CD8-positive, alpha-beta memory T cell (primary cell): Measurements from ENCODE around the gene ZNF804B. TPM values are rescaled to one million over a fixed set of nuclear protein-coding genes. Genes with fewer than 3 reads are reported as not detected.

Experiments
- CTCF ChIA-PET: fragments of 350-600 bp; sonication (Branson Sonifier 250); formaldehyde crosslinking; loops from one replicate; lab custom pipeline; 2021; ENCODE audit warnings: antibody characterized with exemption; lab: Charles Lee
- POLR2A ChIA-PET: fragments of 350-600 bp; sonication (Branson Sonifier 250); formaldehyde crosslinking; loops from one replicate; lab custom pipeline; 2021; ENCODE audit warnings: antibody characterized with exemption; lab: Charles Lee
- DNase-seq, 5 donors: peaks; one replicate each; pipeline versions ENCODE4 v3.0.0 to v3.0.0-alpha.2; 2020 to 2022; ENCODE audit warnings: mixed read lengths in 1 of 5
- H3K27ac ChIP-seq: one replicate; pipeline ENCODE4 v1.7.0; 2013; ENCODE audit warnings: low read depth, mild to moderate bottlenecking, low read length, moderate library complexity
- H3K27me3 ChIP-seq: 2 replicates; pipeline ENCODE4 v1.7.0; 2013; ENCODE audit warnings: low read length, mild to moderate bottlenecking; ENCODE audit not compliant: insufficient read depth, poor library complexity, severe bottlenecking
- H3K36me3 ChIP-seq: 2 replicates; pipeline ENCODE4 v1.7.0; 2013; ENCODE audit warnings: mild to moderate bottlenecking, low read length, moderate library complexity; ENCODE audit not compliant: insufficient read depth
- H3K4me1 ChIP-seq: 2 replicates; pipeline ENCODE4 v1.7.0; 2013; ENCODE audit warnings: mild to moderate bottlenecking, low read length, moderate library complexity; ENCODE audit not compliant: insufficient read depth
- H3K4me3 ChIP-seq: 2 replicates; pipeline ENCODE4 v1.7.0; 2013; ENCODE audit warnings: mild to moderate bottlenecking, low read length
- H3K9me3 ChIP-seq: 2 replicates; pipeline ENCODE4 v1.7.0; 2013; ENCODE audit warnings: mild to moderate bottlenecking, low read length
- H3K27ac Mint-ChIP-seq, 8 donors: one replicate each; pipeline ENCODE4 v1.8.0; 2020 to 2021; ENCODE audit warnings: mixed read lengths in 8 of 8, mild to moderate bottlenecking in 6 of 8, inconsistent platforms in 3 of 8, moderate library complexity in 3 of 8
- H3K27me3 Mint-ChIP-seq, 2 donors: one replicate each; pipeline ENCODE4 v1.8.0; 2020 to 2021; ENCODE audit warnings: mixed read lengths in 2 of 2, mild to moderate bottlenecking in 1 of 2, moderate library complexity in 1 of 2
- H3K36me3 Mint-ChIP-seq, 3 donors: one replicate each; pipeline ENCODE4 v1.8.0; 2020 to 2021; ENCODE audit warnings: mixed read lengths in 3 of 3, inconsistent platforms in 1 of 3, mild to moderate bottlenecking in 1 of 3
- H3K4me1 Mint-ChIP-seq, 3 donors: one replicate each; pipeline ENCODE4 v1.8.0; 2020 to 2021; ENCODE audit warnings: mixed read lengths in 3 of 3, inconsistent platforms in 1 of 3, mild to moderate bottlenecking in 1 of 3
- H3K4me3 Mint-ChIP-seq, 7 donors: one replicate each; pipeline ENCODE4 v1.8.0; 2020 to 2021; ENCODE audit warnings: mixed read lengths in 7 of 7, mild to moderate bottlenecking in 6 of 7, moderate library complexity in 4 of 7, inconsistent platforms in 2 of 7
- H3K9me3 Mint-ChIP-seq, 5 donors: one replicate each; pipeline ENCODE4 v1.8.0; 2020 to 2022; ENCODE audit warnings: mixed read lengths in 5 of 5, mild to moderate bottlenecking in 3 of 5, moderate library complexity in 2 of 5, inconsistent platforms in 1 of 5
- polyA plus RNA-seq: library from polyadenylated mRNA; unstranded; fragments of 300-500 nt; fragmentation: Illumina TruSeq; gene quantifications from one replicate; pipeline ENCODE4 v1.2.3, GENCODE V29; 2021
- total RNA-seq, 2 experiments: library from RNA; stranded (reverse); gene quantifications; one replicate each; pipeline ENCODE4 v1.2.3, GENCODE V29; 2021

ZNF804B gene
- total and polyA plus RNA-seq, 3 experiments from 2014 or later = not detected

DNA sequence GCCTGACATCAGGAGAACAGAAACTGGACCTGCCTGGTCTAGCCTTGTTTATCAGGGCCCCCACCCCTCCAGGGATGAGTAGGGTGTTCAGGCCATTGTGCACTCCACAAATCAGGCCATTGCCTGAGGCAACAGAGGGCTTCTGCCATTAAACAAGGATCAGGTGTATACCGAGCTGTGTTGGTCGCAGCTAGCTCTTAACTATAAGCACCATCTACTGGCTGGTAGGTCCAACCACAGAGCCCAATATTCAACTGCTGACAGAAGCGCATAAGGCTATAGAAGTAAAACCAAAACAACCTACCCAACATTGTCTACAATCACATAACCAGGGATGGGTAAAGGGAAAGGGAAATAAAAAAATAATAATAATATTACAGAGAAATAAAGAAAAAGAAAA lies 487.7 kb downstream of the ZNF804B start:
- POLR2A ChIA-PET = no interaction called here
- H3K9me3 ChIP-seq = no peaks in the 10 kb centered on the region
- no peaks in the 10 kb centered on the region for H3K4me1 ChIP-seq
- no peaks in the 10 kb centered on the region for H3K36me3 ChIP-seq
- no peaks in the 10 kb centered on the region for H3K27me3 ChIP-seq
- H3K4me1 Mint-ChIP-seq = no peaks in the 10 kb centered on the region
- H3K27ac ChIP-seq = no peak overlapping the region
- no peak overlapping the region for H3K27ac Mint-ChIP-seq
- no peak for DNase-seq
- no peak overlapping the region for H3K4me3 Mint-ChIP-seq
- H3K27me3 Mint-ChIP-seq = no peaks in the 10 kb centered on the region
- H3K4me3 ChIP-seq = no peak overlapping the region
- no peaks in the 10 kb centered on the region for H3K36me3 Mint-ChIP-seq
- CTCF ChIA-PET = no interaction called here
- peaks cover 0 to 14% (median 5%) of the 10 kb centered on the region in 5 donors for H3K9me3 Mint-ChIP-seq

DNA sequence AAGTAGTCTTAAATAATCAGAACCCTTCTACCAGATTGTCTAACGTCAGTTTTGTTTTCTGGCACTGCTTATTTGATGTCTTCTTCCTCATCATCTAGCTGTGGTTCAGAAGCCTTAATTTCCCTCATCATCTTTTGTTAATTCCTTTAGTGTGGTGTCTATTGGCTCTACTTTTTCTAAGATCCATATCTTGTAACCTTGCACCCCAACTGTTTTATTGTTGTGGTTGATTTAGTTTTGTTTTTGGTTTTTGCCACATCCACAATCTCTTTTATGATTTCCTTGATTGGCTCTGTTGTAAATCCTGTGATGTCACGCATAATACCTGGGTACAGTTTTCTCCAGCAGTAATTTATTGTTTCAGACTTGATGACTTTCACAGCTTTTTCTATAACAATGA lies 499.6 kb downstream of the ZNF804B start:
- H3K9me3 ChIP-seq = no peaks in the 10 kb centered on the region
- H3K4me3 Mint-ChIP-seq = no peak overlapping the region
- no peaks in the 10 kb centered on the region for H3K27me3 ChIP-seq
- H3K4me1 ChIP-seq = no peaks in the 10 kb centered on the region
- no peak overlapping the region for H3K27ac Mint-ChIP-seq
- no peaks in the 10 kb centered on the region for H3K36me3 Mint-ChIP-seq
- H3K4me1 Mint-ChIP-seq = peaks cover 0 to 4% (median 2%) of the 10 kb centered on the region in 3 donors
- POLR2A ChIA-PET = no interaction called here
- no peaks in the 10 kb centered on the region for H3K36me3 ChIP-seq
- peak in 2 of 5 donors; percentile 16 to 52 for DNase-seq
- H3K4me3 ChIP-seq = no peak overlapping the region
- H3K27me3 Mint-ChIP-seq = peaks cover 0 to 3% of the 10 kb centered on the region in 2 donors
- peaks cover 0 to 5% (median 4%) of the 10 kb centered on the region in 5 donors for H3K9me3 Mint-ChIP-seq
- H3K27ac ChIP-seq = no peak overlapping the region
- CTCF ChIA-PET = no interaction called here

DNA sequence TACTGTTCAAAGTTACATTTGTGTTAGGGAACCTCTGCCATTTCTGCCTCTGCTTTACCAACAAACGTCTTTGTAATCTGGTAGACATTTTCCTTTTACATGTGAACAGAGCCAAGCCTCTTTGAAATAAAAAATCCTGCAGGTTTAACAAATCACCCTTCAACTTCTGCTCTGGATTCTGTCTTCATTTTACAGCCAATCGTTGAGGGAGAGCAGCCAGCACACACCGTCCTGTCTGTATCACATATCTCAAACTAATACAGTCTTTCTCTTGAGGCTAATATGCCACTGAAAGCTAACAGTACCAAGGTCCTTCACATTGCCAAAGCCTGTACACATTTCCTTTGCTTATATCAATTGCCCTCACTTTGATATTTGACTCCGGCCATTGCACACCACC lies 504.6 kb downstream of the ZNF804B start:
- H3K9me3 Mint-ChIP-seq = peaks cover 0 to 6% (median 5%) of the 10 kb centered on the region in 5 donors
- Histone ChIP-seq H3K4me1 (no peaks in the 10 kb centered on the region), H3K27me3 (no peaks in the 10 kb centered on the region), H3K27ac (no peak overlapping the region), H3K36me3 (no peaks in the 10 kb centered on the region), H3K9me3 (no peaks in the 10 kb centered on the region), H3K4me3 (no peak overlapping the region)
- peaks cover 0 to 3% (median 0%) of the 10 kb centered on the region in 3 donors for H3K4me1 Mint-ChIP-seq
- no peaks in the 10 kb centered on the region for H3K36me3 Mint-ChIP-seq
- ChIA-PET POLR2A (no interaction called here), CTCF (no interaction called here)
- peaks cover 0 to 2% of the 10 kb centered on the region in 2 donors for H3K27me3 Mint-ChIP-seq
- no peak for DNase-seq
- no peak overlapping the region for H3K4me3 Mint-ChIP-seq
- H3K27ac Mint-ChIP-seq = no peak overlapping the region

DNA sequence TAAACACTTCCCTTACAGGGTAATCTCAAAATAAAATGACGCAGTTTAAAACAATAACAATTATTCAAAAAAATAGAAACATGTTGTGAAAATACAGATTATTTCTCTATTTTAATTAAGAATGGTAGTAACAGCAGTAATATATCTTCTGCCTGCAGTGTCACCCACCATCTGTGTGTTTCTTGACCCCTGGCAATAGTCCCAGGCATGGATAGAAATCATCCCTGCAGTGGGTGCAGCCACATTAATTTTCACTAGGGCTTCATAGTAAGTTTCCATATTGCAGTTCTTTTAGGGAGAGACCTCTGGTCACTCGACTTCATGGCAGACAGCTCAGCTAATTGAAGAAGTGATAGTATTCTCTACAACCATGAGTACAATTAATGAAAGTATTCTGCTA lies 506.1 kb downstream of the ZNF804B start:
- H3K27me3 Mint-ChIP-seq = no peaks in the 10 kb centered on the region
- Histone ChIP-seq H3K9me3 (no peaks in the 10 kb centered on the region), H3K4me3 (no peak overlapping the region), H3K36me3 (no peaks in the 10 kb centered on the region), H3K27me3 (no peaks in the 10 kb centered on the region), H3K4me1 (no peaks in the 10 kb centered on the region), H3K27ac (no peak overlapping the region)
- no peaks in the 10 kb centered on the region for H3K36me3 Mint-ChIP-seq
- no peak for DNase-seq
- H3K9me3 Mint-ChIP-seq = peaks cover 0 to 6% (median 3%) of the 10 kb centered on the region in 5 donors
- POLR2A ChIA-PET = no interaction called here
- no peak overlapping the region for H3K27ac Mint-ChIP-seq
- CTCF ChIA-PET = no interaction called here
- no peak overlapping the region for H3K4me3 Mint-ChIP-seq
- no peaks in the 10 kb centered on the region for H3K4me1 Mint-ChIP-seq

DNA sequence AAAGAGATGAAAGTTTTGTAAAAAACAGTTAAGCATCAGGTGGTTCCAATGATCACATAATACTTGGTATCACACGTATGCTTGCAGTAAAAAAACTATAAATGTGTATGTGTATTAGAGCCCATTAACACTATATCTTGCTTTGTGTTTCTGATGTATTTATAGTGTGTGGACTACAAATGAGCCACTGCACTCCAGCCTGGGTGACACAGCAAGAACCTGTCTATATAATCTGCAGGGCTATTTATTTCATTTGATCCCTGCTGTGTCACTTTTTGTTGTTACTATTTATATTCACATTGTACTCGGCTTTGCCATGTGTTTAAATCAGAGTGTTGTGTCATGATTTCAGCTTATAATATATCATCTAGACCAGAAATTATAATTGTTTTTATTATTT lies 523.8 kb downstream of the ZNF804B start:
- no peaks in the 10 kb centered on the region for H3K36me3 ChIP-seq
- no peaks in the 10 kb centered on the region for H3K4me1 Mint-ChIP-seq
- peaks cover 0 to 9% (median 3%) of the 10 kb centered on the region in 5 donors for H3K9me3 Mint-ChIP-seq
- DNase-seq = no peak
- no peaks in the 10 kb centered on the region for H3K4me1 ChIP-seq
- H3K27me3 ChIP-seq = no peaks in the 10 kb centered on the region
- POLR2A ChIA-PET = no interaction called here
- no peak overlapping the region for H3K4me3 ChIP-seq
- H3K4me3 Mint-ChIP-seq = no peak overlapping the region
- H3K9me3 ChIP-seq = no peaks in the 10 kb centered on the region
- no peak overlapping the region for H3K27ac Mint-ChIP-seq
- no peaks in the 10 kb centered on the region for H3K27me3 Mint-ChIP-seq
- H3K27ac ChIP-seq = no peak overlapping the region
- CTCF ChIA-PET = no interaction called here
- H3K36me3 Mint-ChIP-seq = no peaks in the 10 kb centered on the region

DNA sequence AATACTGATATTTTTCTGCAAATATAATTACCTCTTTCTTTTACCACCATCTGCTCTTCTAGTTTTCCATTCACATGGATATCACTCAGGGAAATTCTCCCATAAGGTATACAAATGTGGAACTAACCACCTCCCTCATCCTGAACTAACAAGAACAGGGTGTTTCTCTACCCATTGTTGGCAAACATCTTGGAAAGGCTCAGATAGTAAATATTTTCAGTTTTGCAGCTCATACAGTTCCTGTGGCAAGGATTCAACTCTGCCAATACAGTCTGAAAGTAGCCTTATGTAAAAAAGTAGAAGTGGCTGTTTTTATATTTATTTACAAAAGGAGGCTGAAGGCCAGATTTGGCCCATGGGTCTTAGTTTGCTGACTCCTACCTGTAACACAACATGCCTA lies 549.0 kb downstream of the ZNF804B start:
- H3K36me3 Mint-ChIP-seq = no peaks in the 10 kb centered on the region
- H3K9me3 Mint-ChIP-seq = peaks cover 0 to 14% (median 2%) of the 10 kb centered on the region in 5 donors
- Histone ChIP-seq H3K4me3 (no peak overlapping the region), H3K4me1 (no peaks in the 10 kb centered on the region), H3K36me3 (no peaks in the 10 kb centered on the region), H3K27ac (no peak overlapping the region), H3K9me3 (no peaks in the 10 kb centered on the region), H3K27me3 (no peaks in the 10 kb centered on the region)
- no peak overlapping the region for H3K27ac Mint-ChIP-seq
- no peak overlapping the region for H3K4me3 Mint-ChIP-seq
- no peaks in the 10 kb centered on the region for H3K27me3 Mint-ChIP-seq
- POLR2A ChIA-PET = no interaction called here
- no peak for DNase-seq
- CTCF ChIA-PET = no interaction called here
- no peaks in the 10 kb centered on the region for H3K4me1 Mint-ChIP-seq

DNA sequence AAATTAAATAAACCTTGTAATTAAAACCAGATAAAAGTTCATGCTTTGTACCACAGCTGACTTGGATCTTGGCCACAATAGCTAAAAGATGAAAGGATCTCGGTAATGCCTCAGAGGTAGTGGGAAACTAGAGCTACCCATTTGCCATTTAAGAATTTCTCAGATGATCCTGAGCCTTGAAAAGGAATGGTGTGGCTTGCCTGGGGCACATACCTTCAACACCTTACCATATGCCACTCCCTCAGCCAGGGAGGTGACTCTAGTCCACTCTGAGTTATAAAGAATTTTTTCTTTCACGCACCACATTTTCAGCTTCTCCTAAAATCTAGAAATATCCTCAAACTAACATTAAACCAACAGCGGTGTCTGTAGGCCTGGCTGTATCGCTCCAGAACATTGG lies 552.4 kb downstream of the ZNF804B start:
- Mint-ChIP-seq H3K4me1 (no peaks in the 10 kb centered on the region), H3K27me3 (no peaks in the 10 kb centered on the region), H3K9me3 (peaks cover 0 to 24% (median 5%) of the 10 kb centered on the region in 5 donors), H3K36me3 (no peaks in the 10 kb centered on the region), H3K4me3 (no peak overlapping the region), H3K27ac (no peak overlapping the region)
- Histone ChIP-seq H3K27me3 (no peaks in the 10 kb centered on the region), H3K4me1 (no peaks in the 10 kb centered on the region), H3K36me3 (no peaks in the 10 kb centered on the region), H3K9me3 (no peaks in the 10 kb centered on the region), H3K4me3 (no peak overlapping the region), H3K27ac (no peak overlapping the region)
- POLR2A ChIA-PET = no interaction called here
- no peak for DNase-seq
- CTCF ChIA-PET = no interaction called here

DNA sequence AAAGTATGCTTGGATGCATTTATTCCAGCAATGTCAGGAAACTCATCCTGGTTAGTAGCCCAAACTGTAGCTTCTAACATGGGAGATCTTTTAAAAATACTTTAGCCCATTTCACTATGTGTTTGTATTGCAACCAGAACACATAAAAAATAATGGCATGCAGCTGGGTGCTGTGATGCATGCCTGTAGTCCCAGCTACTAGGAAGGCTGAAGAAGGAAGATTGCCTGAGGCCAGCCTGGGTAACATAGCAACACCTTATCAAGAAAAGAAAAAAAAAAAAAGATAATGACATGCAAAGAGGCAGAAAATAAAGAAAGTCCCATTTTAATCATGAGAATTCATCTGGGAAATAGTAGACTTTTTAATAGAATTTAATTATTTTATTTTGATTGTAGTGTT lies 553.1 kb downstream of the ZNF804B start:
- no peaks in the 10 kb centered on the region for H3K27me3 Mint-ChIP-seq
- no peaks in the 10 kb centered on the region for H3K36me3 Mint-ChIP-seq
- no peak for DNase-seq
- ChIA-PET POLR2A (no interaction called here), CTCF (no interaction called here)
- Histone ChIP-seq H3K4me1 (no peaks in the 10 kb centered on the region), H3K9me3 (no peaks in the 10 kb centered on the region), H3K4me3 (no peak overlapping the region), H3K27me3 (no peaks in the 10 kb centered on the region), H3K36me3 (no peaks in the 10 kb centered on the region), H3K27ac (no peak overlapping the region)
- no peaks in the 10 kb centered on the region for H3K4me1 Mint-ChIP-seq
- H3K4me3 Mint-ChIP-seq = no peak overlapping the region
- no peak overlapping the region for H3K27ac Mint-ChIP-seq
- H3K9me3 Mint-ChIP-seq = peaks cover 0 to 24% (median 5%) of the 10 kb centered on the region in 5 donors
